AG04450 (cell line): ENCODE results near the gene CDCA7L. TPM values are rescaled to one million over a fixed set of nuclear protein-coding genes. Genes with fewer than 3 reads are reported as not detected.

ENCODE experiments used
- CTCF ChIA-PET: fragments of 300-600, 350-600 bp; formaldehyde crosslinking; extraction: SDS; loops from one replicate; lab custom pipeline; 2022; ENCODE audit warnings: antibody characterized with exemption, inconsistent platforms; lab: Charles Lee
- POLR2A ChIA-PET: fragments of 350-600 bp; formaldehyde crosslinking; extraction: SDS; loops from one replicate; lab custom pipeline; 2021; ENCODE audit warnings: antibody characterized with exemption, inconsistent platforms; lab: Yijun Ruan, JAX
- DNase-seq: peaks from one replicate; pipeline ENCODE4 v3.0.0-alpha.2; 2011; ENCODE audit warnings: low read depth, low spot score
- H3K27ac ChIP-seq: one replicate; pipeline ENCODE4 v1.5.1; 2012; ENCODE audit warnings: low read depth, low read length, control low read depth
- H3K27me3 ChIP-seq: one replicate; pipeline ENCODE4 v1.6.0; 2012; ENCODE audit warnings: low read length; ENCODE audit not compliant: control insufficient read depth, insufficient read depth
- H3K4me3 ChIP-seq: 2 replicates; pipeline ENCODE4 v1.5.1; 2011; ENCODE audit warnings: mild to moderate bottlenecking, low read depth, low read length, control low read depth
- H3K9me3 ChIP-seq: 2 replicates; pipeline ENCODE4 v1.5.1; 2012; ENCODE audit warnings: low read length; ENCODE audit not compliant: control insufficient read depth, insufficient read depth
- CTCF ChIP-seq: IDR thresholded peaks from 2 replicates; pipeline ENCODE4 v1.5.1; 2011; ENCODE audit warnings: low read depth, low read length, control low read depth, inconsistent platforms
- polyA plus RNA-seq: library from polyadenylated mRNA; depleted of rRNA; stranded (reverse); fragments of >200 nt; gene quantifications from 2 replicates; pipeline ENCODE4 v1.2.3, GENCODE V29; 2011

Gene CDCA7L
- polyA plus RNA-seq, 1 experiment = 28.1 TPM

- Histone ChIP-seq H3K9me3 (no peaks in the 10 kb centered on the region), H3K27ac (no peak overlapping the region), H3K4me3 (no peak overlapping the region), H3K27me3 (peaks cover 2% of the 10 kb centered on the region)
- TF ChIP-seq CTCF = no peak
- POLR2A ChIA-PET = no interaction called here
- CTCF ChIA-PET = no interaction called here
- no peak for DNase-seq
Observed at GRCh38 chr7:21980926-21981500, 35.3 kb upstream of the CDCA7L start.

GRCh38 chr7:21972397-21972784 lies 26.7 kb upstream of the CDCA7L start:
- POLR2A ChIA-PET = no interaction called here
- TF ChIP-seq CTCF = no peak
- CTCF ChIA-PET = no interaction called here

GRCh38 chr7:21971780-21972396 lies 26.2 kb upstream of the CDCA7L start:
- Histone ChIP-seq H3K9me3 (no peaks in the 10 kb centered on the region; the same call in 1 of the 2 replicates), H3K27me3 (no peaks in the 10 kb centered on the region), H3K27ac (no peak overlapping the region), H3K4me3 (no peak overlapping the region)
- no peak for TF ChIP-seq CTCF
- DNase-seq = no peak
- CTCF ChIA-PET = no interaction called here
- POLR2A ChIA-PET = no interaction called here

More at GRCh38 chr7:21972397-21972784, 26.7 kb upstream of the CDCA7L start:
- H3K27me3 ChIP-seq = no peaks in the 10 kb centered on the region
- H3K4me3 ChIP-seq = no peak overlapping the region
- H3K9me3 ChIP-seq = no peaks in the 10 kb centered on the region; the same call in 1 of the 2 replicates
- no peak overlapping the region for H3K27ac ChIP-seq
- no peak for DNase-seq

GRCh38 chr7:21969822-21970221 lies 24.1 kb upstream of the CDCA7L start:
- CTCF ChIA-PET = interaction anchor here (0.8 kb wide), 1 partner anchor 32 kb away, joined by 3 read pairs; no protein-coding TSS in a partner anchor
- DNase-seq = no peak
- POLR2A ChIA-PET = no interaction called here

More at GRCh38 chr7:21969822-21970221, 24.1 kb upstream of the CDCA7L start:
- H3K27me3 ChIP-seq = no peaks in the 10 kb centered on the region
- no peak for TF ChIP-seq CTCF
- no peak overlapping the region for H3K27ac ChIP-seq
- no peaks in the 10 kb centered on the region; the same call in 1 of the 2 replicates for H3K9me3 ChIP-seq
- no peak overlapping the region for H3K4me3 ChIP-seq
